Skeletal muscle satellite cell (primary cell): ENCODE results near the gene NFKBIE.

Source experiments
- H3K27me3 ChIP-seq: 2 replicates; pipeline ENCODE4 v1.7.0; 2013; ENCODE audit warnings: low read length; ENCODE audit not compliant: control insufficient read depth, insufficient read depth
- H3K36me3 ChIP-seq: 2 replicates; pipeline ENCODE4 v1.7.0; 2013; ENCODE audit warnings: mild to moderate bottlenecking, control low read depth, low read length; ENCODE audit not compliant: insufficient read depth
- H3K4me1 ChIP-seq: 2 replicates; pipeline ENCODE4 v1.7.0; 2013; ENCODE audit warnings: low read length; ENCODE audit not compliant: control insufficient read depth, insufficient read depth
- H3K4me2 ChIP-seq: 2 replicates; pipeline ENCODE4 v1.7.0; 2013; ENCODE audit warnings: mild to moderate bottlenecking, low read length
- H3K4me3 ChIP-seq: 2 replicates; pipeline ENCODE4 v1.7.0; 2013; ENCODE audit warnings: low read length
- H3K9ac ChIP-seq: 2 replicates; pipeline ENCODE4 v1.7.0; 2013; ENCODE audit warnings: mild to moderate bottlenecking, low read depth, low read length, moderate library complexity
- H3K9me3 ChIP-seq: replicated peaks from 2 replicates; pipeline ENCODE4 v1.7.0; 2013; ENCODE audit warnings: mild to moderate bottlenecking, control low read depth, low read length

Gene NFKBIE

DNA sequence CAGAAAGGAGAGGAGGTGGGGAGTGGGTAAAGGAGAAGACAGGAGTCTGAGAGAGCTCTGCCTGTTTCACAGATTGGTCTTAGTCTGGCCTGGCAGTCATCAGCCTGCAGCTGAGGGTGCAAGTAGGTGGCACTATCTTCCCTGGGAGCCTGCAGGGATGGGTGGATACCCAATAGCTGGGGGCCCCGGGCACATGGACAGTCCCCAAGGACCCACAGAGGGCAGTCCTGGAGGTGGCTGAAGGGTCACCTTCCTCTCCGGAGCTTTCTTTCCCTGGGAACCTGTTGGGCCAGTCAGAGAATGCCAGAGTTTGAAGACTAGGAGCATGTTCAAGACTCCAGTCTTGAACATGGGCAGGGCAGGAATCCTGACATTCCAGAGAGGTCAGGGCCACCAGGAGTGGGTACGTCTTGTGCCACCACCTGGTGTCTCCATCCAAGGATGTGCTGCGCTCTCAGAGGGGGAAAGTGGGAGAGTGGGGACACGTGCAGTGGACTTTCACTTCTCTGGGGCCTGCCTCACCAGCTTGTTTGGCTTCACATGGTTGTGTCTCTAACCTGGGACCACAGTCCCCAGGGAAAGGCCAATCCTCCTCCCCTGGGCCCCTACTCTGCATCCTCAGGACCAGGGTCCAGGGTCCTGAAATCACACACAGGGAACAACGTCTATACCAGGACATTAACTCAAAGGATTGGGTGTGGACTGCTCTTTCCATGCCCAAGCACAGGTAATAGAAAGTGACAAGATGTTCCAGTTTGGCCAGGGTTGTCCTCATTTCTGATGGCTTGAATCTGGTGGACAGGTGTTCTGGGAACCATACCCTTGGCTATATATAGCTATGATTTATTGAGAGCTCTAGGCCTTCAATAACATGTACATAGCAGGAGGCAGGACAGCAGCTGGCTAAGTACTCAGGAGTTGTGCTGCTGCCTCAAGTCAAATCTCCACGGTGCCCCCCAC, 29.8 kb upstream of the NFKBIE start:
- peaks cover under 1% of the 10 kb centered on the region for H3K36me3 ChIP-seq
- H3K9ac ChIP-seq = no peak overlapping the region
- no peak overlapping the region for H3K4me3 ChIP-seq
- H3K27me3 ChIP-seq = peaks cover 77% of the 10 kb centered on the region
- H3K4me2 ChIP-seq = no peak overlapping the region
- H3K4me1 ChIP-seq = peaks cover 3% of the 10 kb centered on the region
- H3K9me3 ChIP-seq = no peaks in the 10 kb centered on the region

DNA sequence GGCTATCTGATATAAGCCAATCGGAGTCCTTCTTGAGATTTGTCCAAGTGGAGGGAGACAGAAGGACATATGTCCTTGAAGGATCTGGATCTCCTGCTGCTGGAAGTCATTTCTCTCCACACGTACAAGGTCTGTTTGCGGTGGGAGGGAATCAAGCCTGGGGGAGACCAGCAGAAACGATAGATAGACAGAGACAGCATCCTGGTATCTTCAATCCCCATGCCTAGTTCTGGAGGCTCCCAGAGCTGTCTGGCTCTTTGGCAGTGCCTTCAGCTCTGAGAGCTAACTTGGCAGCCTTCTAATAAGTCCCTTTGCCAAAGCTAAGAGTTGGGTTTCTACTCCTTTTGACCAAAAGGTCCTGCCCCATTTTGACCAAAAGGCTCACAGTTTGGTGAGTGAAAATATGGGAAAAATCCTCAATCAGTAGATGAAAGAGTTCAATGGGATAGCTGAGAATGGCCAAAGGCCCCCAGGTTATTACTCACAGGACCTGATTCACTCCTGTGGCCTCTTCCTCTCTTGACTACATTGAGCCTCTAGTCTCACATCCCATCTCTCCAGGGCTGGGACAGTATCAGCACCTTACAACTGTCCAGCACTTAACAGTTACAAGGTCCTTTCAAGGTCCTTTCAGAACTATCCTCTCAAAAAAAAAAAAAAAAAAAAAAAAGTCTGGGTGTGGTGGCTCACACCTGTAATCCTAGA, 27.5 kb upstream of the NFKBIE start:
- H3K36me3 ChIP-seq = no peaks in the 10 kb centered on the region
- peaks cover 81% of the 10 kb centered on the region for H3K27me3 ChIP-seq
- no peaks in the 10 kb centered on the region for H3K9me3 ChIP-seq
- no peak overlapping the region for H3K9ac ChIP-seq
- peaks cover 3% of the 10 kb centered on the region for H3K4me1 ChIP-seq
- no peak overlapping the region for H3K4me3 ChIP-seq
- no peak overlapping the region for H3K4me2 ChIP-seq

- Histone ChIP-seq H3K9me3 (no peaks in the 10 kb centered on the region), H3K4me2 (no peak overlapping the region), H3K27me3 (peaks cover 81% of the 10 kb centered on the region), H3K9ac (no peak overlapping the region), H3K4me3 (no peak overlapping the region), H3K36me3 (no peaks in the 10 kb centered on the region), H3K4me1 (no peaks in the 10 kb centered on the region)
Measured at GRCh38 chr6:44291841-44292240, 26.5 kb upstream of the NFKBIE start.

DNA sequence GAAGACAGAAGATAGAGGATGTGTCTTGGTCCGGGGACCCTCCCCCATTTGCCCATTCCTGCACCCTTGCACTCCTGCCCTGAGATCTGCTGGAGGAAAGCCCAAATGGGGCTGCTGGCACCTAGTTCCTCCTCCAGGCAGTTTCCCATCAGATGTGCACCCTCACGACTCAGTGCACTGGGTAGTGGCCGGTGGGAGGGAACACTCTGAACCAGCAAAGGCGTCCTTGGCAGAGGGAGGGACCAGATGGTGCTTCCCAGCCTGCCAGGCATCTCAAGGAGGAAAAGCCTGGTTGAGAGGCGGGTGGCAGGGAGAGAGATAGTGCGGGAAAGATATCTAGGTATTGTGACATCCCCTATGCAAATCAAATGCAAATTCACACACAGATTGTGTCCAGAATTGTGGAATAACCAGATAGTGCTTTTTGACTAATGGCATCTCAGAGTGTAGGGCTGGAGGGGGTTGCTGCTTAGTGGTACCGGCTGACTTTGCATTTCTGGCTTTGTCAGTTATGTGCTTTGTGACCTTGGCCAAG, 24.4 kb upstream of the NFKBIE start:
- Histone ChIP-seq H3K4me1 (no peaks in the 10 kb centered on the region), H3K4me3 (no peak overlapping the region), H3K27me3 (peaks cover 78% of the 10 kb centered on the region), H3K9me3 (no peaks in the 10 kb centered on the region), H3K4me2 (no peak overlapping the region), H3K36me3 (no peaks in the 10 kb centered on the region), H3K9ac (no peak overlapping the region)

DNA sequence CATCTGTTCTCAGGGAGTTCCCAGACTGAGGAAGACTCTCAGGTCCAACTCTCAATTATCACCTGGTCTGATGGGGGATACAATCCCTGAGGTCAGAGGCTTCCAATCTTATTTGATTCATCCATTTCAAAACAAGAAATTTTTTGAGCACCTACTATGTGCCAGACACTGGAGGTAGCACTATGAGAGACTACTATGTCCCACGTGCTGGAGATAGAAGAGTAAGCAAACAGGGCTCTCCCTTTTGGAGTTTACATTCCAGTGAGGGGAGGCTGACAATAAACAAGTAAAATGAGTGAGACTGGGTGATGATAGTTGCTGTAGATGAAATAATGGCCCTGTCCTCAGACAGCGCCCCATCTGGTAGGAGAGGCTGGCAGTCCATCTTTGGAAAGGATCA, 21.4 kb upstream of the NFKBIE start:
- Histone ChIP-seq H3K4me1 (no peaks in the 10 kb centered on the region), H3K9me3 (no peaks in the 10 kb centered on the region), H3K27me3 (peaks cover 85% of the 10 kb centered on the region), H3K4me2 (no peak overlapping the region), H3K36me3 (no peaks in the 10 kb centered on the region), H3K9ac (no peak overlapping the region), H3K4me3 (no peak overlapping the region)

DNA sequence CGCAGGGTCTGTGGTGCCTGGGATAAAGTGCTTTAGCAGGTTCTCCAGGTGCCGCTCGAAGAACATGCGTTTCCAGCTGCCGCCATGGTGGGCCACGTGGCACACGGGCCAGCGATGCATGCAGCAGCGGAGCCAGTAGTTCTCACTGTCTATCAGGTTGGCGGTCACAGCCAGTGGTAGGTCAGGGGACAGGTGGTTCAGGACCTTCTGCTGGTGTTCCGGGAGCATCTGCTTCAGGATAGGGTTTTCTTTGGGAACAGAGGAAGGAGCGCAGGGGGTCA, 20.9 kb upstream of the NFKBIE start:
- no peak overlapping the region for H3K4me2 ChIP-seq
- no peaks in the 10 kb centered on the region for H3K36me3 ChIP-seq
- no peaks in the 10 kb centered on the region for H3K9me3 ChIP-seq
- peaks cover 79% of the 10 kb centered on the region for H3K27me3 ChIP-seq
- H3K4me3 ChIP-seq = no peak overlapping the region
- H3K9ac ChIP-seq = no peak overlapping the region
- H3K4me1 ChIP-seq = no peaks in the 10 kb centered on the region

- no peaks in the 10 kb centered on the region for H3K36me3 ChIP-seq
- peaks cover 80% of the 10 kb centered on the region for H3K27me3 ChIP-seq
- H3K4me1 ChIP-seq = no peaks in the 10 kb centered on the region
- no peak overlapping the region for H3K9ac ChIP-seq
- no peak overlapping the region for H3K4me3 ChIP-seq
- no peak overlapping the region for H3K4me2 ChIP-seq
- no peaks in the 10 kb centered on the region for H3K9me3 ChIP-seq
Measured at GRCh38 chr6:44285552-44286284, 20.4 kb upstream of the NFKBIE start.

DNA sequence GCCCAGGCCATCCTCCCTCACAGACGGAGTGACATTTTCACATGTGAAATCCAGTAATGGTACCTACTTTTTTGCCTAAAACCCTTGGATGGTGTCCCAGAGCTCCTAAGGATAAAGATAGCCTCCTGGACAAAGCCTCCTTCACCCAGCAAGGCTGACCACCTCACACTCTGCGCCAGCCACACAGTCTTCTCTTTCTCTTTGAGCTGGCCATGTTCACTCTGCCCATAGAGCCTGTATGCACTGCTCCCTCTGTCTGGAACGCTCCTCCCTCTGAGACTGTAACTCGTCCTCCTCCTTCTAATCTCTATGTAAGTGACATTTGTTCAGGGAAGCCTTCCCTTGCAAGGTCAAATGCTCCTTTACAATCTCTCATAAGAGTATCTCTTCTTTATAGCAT, 19.5 kb upstream of the NFKBIE start:
- Histone ChIP-seq H3K4me3 (no peak overlapping the region), H3K9ac (no peak overlapping the region), H3K4me1 (no peaks in the 10 kb centered on the region), H3K9me3 (no peaks in the 10 kb centered on the region), H3K27me3 (peaks cover 77% of the 10 kb centered on the region), H3K36me3 (no peaks in the 10 kb centered on the region), H3K4me2 (no peak overlapping the region)

- H3K9ac ChIP-seq = no peak overlapping the region
- peaks cover 76% of the 10 kb centered on the region for H3K27me3 ChIP-seq
- no peak overlapping the region for H3K4me3 ChIP-seq
- no peaks in the 10 kb centered on the region for H3K9me3 ChIP-seq
- no peak overlapping the region for H3K4me2 ChIP-seq
- H3K36me3 ChIP-seq = no peaks in the 10 kb centered on the region
- no peaks in the 10 kb centered on the region for H3K4me1 ChIP-seq
Measured at GRCh38 chr6:44284121-44284520, 18.8 kb upstream of the NFKBIE start.

DNA sequence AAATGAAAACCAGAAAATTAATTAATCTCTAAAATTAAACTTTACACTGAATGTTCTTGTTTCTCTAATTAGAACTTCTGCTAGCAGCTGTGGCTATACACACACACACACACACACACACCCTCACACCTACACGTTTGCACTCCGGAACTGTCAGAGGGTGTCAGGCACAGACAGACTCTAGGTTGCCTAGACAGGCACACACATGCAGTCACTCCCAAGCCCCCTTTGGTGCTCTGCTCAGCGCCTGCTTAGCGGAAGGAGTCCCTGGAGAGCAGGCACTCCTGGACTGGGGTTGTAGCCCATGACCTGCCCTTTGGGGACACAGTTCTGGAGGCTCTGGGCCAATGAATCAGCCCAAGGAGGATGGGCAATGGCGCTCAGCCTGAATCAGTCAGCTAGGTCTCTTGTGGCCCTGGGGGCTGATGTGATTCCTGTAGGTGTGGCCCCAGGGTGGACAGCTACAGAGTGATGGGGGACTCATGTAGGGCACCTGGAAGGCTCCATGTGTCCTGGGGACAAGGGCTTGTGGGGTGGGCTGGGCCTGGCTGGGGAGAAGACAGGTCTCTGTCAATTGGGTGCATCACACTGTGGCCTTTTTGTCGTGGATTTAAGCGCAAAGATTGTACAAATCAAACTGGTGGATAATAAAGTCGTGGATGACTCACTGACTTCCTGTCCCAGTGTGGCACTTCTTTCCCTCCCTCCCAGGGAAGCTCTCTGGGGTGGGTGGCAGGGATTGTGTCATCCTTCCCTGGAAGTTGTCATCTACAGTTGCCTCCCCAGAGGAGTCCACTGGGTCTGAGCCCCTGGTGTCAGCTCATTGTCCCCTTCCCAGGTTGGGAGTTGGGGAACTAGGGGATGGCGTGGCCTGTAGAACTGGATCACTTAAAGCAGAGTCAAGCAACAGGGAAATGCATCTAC, 13.7 kb upstream of the NFKBIE start:
- Histone ChIP-seq H3K4me2 (no peak overlapping the region), H3K4me1 (peaks cover 3% of the 10 kb centered on the region), H3K36me3 (no peaks in the 10 kb centered on the region), H3K27me3 (peaks cover 63% of the 10 kb centered on the region), H3K9me3 (no peaks in the 10 kb centered on the region), H3K9ac (no peak overlapping the region), H3K4me3 (no peak overlapping the region)
